GM18868 (cell line): ENCODE results near the gene RNASEH2A.
A peak's percentile ranks its signal among the peaks of the same experiment; 100 is the strongest.

Experiments
- ATAC-seq: cut with Tn5 transposase; IDR thresholded peaks from one replicate; pipeline ENCODE4 v1.9.1; 2021; ENCODE audit warnings: mild to moderate bottlenecking, moderate library complexity; ENCODE audit not compliant: unreplicated experiment

RNASEH2A gene

DNA sequence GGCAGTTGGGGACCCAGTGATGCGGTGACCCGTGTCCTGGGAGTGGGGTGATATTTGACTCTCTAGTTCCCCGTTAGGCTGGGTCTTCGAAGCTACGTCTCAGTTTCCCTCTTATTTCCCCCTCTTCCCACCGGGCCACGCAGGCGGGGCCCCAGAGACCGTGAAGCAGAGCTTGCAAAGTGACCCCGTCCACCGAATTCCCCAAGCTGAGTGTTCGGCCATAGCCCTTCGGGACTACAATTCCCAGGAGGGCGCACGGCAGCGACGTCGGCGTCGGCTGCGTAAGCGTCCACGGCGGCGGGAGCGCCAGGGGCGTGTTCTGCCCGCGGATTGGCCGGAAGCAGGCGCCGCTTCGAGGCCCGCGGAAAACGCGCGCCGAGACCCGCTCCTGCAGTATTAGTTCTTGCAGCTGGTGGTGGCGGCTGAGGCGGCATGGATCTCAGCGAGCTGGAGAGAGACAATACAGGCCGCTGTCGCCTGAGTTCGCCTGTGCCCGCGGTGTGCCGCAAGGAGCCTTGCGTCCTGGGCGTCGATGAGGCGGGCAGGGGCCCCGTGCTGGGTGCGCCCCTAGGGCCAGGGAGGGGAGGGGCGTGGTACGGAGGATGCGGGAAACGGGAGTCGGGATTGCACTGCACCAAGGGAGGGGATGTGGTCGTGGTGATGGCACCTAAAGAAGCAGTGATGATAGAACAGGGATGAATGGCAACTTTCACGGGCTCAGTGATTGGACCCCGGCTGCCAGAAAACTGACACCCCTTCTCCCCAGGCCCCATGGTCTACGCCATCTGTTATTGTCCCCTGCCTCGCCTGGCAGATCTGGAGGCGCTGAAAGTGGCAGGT is at the start of gene RNASEH2A:
RNASEH2A (plus strand) TSS at position 343 of the 840 bp plus-strand sequence; CDS start at position 433, 90 bp downstream.
- ATAC-seq, result peak; percentile 70

DNA sequence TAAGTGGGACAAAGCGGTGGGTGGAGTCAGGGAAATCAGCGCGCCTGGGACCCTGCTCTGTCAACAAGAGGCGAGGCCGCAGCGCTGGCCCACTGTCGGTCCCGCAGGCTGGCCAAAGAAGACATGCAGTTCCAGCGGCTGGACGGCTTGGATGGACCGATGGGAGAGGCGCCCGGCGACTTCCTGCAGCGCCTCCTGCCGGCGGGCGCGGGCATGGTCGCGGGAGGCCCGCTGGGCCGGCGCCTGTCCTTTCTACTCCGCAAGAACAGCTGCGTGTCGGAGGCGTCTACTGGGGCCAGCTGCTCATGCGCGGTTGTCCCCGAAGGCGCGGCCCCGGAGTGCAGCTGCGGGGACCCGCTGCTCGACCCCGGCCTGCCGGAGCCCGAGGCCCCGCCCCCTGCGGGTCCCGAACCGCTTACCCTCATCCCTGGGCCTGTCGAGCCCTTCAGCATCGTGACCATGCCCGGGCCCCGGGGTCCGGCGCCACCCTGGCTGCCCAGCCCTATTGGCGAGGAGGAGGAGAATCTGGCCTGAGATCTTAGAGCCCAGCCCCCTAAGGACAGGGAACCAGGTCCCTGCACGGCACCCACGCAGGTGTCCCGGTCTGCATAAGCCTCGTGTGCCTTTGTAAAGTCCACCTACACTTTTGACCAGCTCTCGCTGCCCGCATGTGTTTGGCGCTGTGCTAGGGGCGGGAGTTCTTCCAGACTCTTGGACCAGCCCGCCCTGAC is 48.7 kb upstream of the RNASEH2A start:
- ATAC-seq, result no peak

DNA sequence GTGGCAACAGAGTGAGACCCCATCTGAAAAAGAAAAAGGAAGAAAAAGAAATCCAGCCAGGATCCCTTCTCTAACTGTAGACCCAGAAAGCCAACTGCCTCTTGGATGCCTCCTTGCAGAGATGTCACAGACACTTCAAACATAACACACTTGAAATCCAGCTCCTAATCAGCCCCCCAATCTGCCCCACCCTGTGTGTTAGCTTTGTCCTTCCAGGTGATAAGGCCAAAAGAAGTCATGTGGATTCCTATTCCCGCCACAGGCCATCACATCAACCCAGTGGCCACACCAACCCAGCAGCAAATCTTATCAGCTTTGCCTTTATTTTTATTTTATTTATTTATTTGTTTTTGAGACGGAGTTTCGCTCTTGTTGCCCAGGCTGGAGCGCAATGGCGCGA is 46.7 kb upstream of the RNASEH2A start:
- no peak for ATAC-seq

DNA sequence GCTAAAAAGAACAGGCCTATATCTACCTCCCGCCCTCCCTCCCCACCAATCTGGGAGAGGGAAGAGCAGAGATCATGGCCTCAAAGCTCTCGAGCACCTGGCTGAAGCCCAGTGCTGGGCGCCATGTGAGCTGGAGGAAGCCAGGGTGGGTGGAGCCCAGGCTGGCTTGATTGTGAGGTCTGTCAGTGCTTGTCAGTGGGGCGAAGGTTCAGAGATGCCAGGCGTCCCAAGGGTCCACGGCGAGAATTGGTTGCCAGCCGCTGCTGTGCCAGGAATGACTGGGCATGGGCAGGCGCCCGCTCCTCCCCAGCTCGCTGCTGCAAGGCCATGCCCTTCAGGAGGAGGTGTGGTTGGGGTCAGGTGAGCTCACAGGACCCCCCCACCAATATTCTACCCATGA is 43.3 kb upstream of the RNASEH2A start:
- ATAC-seq, result no peak

DNA sequence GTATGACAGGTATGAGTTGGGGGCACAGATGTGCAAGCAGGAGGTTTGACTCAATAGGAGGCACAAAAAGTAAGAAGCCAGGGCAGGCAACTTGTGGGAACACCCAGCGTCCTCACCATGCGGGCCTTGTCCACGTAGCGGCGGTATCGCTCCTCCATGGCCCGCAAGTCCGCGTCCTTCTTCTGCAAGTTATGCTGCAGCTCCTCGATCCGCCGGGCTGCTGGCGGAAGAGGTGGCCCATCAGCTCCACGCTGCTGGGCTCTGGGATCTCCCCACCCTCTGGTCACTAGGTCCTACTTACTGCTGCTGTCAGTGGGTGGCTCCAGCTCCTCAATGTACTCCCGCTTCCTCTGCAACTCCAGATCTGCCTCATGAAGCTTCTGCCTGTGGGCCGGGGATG is 41.7 kb upstream of the RNASEH2A start:
- no peak for ATAC-seq

DNA sequence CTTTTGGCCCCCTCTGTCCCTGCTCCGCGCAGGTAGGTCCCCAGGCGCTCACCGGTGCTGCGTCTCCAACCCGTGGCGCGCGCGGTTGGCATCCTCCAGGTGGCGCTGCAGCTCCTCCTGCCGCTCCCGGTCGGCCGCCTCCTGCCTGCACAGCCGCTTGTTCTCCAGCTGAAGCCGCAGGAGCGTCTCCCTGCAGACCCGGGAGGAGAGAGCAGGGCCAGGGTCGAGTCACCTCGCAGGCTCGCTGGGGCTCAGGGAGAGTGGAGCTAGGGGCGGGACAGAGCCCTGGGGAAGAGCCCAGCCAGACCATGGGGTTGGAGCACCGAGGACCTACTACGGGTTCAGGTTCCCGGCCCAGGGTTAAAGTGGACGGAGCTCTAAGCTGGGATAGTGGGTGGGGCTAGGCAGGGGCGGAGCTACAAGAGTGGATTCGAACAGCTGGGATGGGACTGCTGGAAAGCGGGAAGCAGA is 40.3 kb upstream of the RNASEH2A start:
- no peak for ATAC-seq

DNA sequence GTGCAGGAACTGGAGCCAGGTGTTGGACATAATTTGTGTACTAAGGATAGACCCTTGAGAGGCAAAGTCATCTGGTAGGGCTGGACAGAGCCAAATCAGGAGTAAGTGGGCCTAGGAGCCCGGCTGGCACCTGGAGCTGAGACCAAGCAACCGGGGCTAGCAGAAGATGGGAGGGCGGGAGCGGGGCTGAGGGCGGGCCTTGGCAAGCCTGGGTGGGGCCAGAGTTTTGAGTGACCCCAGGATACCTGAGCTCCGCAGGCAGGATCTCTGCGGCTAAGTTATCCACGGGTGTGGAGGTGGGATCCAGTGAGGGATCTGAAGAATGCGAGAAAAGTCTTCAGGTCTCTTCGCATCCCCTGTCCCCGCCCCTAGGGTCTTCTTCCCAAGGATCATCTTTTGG is 39.2 kb upstream of the RNASEH2A start:
- no peak for ATAC-seq

DNA sequence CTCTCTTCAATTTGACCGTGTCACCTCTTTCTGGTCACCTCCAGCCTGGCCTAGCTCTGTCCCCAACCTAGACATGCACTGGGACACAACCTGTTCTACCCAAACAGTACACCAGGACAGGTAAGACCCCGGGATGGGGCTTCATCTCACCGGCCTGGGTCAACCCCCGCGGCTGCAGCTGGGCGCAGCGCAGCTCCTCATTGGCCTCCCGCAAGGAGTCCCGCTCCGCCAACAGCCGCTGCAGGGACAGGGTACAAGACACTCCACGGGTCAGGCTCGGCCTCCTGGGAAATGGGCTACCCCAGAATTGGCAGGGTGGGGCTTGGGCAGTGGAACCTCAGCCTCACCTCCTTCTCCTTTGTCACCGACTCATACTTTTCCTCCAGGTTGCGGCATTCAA is 38.7 kb upstream of the RNASEH2A start:
- ATAC-seq, result no peak

DNA sequence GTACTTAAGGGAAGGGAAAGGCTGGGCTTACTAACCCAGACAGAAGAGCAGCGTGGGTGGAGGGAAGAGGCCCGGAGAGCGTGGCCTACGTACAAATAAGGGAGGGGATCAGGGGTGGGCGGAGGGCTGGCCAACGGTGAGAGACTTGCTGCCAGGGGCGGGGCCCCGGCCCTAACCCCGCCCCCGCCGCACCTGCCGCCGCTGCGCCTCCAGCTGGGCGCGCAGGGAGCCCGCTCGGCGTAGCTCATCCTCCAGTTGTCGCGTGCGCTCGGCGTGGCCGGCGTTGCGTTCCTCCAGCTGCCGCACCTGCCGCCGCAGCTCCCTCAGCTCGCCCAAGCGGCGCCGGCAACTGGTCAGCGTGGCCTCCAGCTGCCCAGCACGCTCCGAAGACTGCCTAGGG is 36.7 kb upstream of the RNASEH2A start:
- no peak for ATAC-seq

DNA sequence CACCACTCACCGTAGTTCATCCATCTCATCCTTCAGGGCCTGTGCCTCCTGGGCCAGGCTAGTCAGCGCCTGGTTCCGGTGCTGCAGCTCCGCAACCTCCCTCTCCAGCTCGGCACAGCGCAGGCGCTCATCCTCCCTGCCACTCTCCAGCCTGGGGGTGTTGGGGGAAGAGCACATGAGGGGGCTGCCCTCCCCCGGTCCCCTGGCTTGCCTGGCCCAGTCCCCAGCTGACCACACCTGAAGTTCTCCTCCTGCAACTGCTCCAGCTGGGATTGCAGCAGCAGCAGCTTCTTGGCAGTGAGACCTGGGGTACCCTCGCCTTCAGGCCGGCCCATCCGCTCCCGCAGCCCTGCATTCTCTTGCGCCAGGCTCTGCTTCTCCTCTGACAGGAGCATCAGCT is 35.5 kb upstream of the RNASEH2A start:
- ATAC-seq, result no peak

DNA sequence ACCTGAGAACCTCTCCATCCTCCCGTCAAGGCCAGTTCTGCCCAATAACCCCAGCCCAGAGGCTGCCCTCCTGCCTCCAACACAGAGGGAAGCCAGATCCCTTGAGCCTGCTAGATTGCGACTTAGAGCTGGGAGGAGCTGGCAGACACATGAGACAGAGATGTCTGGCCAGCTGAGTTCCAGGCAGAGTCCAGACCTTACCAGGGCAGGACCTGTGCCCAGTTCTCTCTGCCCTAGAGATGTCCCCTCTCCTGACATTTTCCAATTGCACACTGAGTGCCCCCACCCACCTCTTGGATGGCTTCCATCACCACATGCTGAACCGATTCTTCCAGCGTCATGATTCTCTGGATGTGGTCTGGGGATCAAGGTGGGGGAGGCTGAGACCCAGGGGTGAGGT is 34.1 kb upstream of the RNASEH2A start:
- no peak for ATAC-seq

DNA sequence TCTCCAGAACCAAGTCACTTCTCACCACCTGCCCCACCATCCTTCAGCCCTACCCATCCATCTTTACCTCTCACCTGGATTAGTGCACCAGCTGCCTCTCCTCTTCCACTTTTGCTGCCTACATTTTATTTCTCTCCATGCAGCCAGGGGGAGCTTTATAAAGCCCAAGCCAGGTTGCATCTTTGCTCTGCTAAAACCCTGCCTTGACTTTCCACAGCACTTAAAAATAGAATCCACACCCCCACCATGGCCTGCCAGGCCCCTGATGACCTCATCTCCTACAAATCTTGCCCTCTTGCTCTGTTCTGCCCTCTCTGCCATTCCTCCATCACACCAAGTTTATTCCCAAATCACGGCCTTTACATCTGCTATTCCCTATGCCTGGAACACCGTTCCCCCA is 32.8 kb upstream of the RNASEH2A start:
- ATAC-seq, result no peak

DNA sequence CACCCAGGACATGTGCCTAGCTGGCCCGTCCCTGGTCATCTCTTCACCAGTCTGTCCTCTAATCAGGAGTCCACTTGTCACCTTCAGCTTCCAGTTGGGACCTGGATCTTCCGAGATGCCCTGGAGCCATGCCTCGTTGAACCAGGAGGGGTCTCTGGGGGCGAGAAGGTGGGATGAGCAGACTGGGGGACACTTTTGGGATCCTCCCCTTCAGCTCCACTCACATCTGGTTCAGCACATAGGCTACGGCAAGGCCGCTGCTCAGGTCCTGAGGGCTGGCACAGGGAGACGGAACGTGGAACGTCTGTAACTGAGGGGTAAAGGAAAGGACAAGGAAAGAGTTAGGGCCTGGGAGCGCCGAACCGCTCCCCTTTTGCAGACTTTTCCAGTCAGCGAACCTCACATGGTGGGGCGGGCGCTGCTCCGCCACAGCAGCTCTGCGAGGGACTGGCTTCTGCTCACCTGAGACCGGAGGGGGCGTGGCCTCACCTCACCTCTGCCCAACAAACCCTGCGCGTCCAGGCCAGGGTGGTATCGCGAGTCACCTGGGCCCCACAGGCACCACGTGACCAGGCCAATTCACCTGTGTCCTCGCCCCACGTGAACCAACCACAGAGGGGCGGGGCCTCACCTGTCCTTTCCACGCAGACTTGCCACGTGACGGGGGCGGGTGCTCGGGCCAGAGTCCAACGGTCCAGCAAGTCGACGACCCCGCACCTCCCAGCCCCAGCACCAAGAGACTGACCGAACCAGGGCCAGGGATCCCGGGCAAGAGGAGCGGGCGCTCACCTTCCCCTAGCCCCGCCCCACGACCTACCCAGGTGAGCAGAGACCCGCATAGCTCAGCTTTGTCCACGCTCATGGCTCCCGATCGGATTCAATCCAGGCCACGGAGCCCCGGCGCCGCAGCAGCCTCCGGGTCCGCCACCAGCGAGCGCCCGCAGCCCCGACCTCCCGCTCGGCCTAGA is 31.5 kb upstream of the RNASEH2A start, which contains the start of gene HOOK2:
HOOK2 (minus strand) TSS at position 965 of the 968 bp plus-strand sequence; CDS start at position 862, 103 bp downstream.
- no peak for ATAC-seq

DNA sequence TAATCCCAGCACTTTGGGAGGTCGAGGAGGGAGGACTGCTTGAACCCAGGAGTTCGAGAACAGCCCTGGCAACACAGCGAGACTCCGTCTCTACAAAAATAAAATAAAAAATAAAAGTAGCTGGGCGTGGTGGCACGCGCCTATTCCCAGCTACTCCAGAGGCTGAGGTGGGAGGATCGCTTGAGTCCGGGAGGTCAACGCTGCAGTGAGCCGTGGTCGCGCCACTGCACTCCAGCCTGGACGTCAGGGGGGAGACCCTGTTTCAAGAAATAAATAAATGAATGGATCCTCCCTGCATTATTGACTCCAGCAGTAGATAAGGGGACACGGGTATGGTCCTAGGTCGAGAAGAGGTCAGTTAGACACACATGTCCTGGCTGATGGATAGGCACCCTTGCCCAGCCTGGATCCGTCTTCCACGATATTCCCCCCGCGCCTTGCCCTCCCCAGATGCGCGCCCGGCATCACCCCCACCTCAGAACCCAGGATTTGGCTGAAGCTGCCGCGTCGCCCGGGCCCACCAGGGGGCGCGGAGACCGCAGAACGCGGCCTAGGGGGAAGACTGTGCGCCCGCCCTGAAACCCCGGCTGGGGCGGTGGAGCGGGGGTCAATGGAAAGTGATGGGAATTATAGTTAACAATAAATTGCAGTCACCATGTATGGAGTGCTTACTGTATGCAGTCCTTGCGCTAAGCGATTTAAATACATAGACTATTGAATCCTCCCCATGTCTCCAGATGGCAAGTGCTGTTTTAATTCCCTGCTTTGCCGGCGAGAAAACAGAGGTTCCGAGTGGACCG is 29.0 kb upstream of the RNASEH2A start:
- peak; percentile 35 for ATAC-seq

DNA sequence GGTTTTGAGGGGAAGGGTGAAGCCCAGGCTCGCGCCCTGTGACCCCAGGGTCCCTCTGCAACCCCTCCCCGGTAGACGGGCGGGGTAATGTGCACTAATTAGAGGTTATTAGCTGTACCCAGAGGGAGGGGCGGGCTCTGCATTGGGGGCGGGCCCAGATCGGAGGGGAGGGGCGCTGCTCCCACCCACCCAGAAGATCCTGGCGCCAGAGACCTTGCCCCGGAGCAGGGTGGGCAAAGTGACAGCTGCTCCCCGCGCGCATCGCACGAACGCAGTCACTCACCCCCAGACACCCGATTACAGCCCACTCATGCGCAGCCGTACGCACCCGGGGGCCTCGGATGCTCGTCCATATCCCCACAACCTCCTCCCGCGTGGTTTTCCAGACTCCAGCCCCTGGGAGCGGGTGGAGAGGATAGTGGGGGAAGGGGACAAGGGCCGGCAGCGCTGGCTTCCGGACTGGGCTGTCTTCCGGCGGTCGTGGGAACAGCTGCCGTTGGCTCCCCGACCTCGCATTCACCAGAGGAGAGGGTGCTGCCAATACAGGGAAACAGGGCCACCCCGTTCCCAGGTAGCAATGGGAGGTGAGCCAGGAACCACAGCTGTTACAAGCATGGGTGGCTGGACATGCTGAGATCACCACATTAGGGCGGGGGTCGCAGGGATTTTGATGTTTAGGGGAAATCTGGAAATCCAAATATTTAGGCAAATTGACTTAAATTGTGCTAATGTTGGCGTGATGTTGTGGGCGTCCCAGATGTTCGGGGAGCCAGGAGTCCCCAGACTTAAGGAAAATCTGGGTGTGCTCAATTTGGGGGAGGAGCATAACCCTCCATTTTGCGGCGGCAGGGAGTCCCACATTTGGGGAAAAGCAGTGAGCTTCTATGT is 28.1 kb upstream of the RNASEH2A start:
- ATAC-seq, result no peak

DNA sequence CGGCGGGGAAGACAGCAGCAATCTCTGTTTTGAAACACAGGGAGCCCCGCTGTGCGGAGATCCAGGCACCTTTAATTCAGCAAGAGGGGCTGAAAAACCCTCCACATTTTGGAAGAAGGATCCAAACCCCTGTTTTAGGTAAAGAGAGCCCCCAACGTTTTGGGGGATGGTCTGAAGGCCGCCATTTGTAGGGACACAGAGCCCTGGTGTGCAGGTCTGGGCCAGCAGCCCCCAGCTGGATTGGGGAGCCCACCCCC is 27.6 kb upstream of the RNASEH2A start:
- no peak for ATAC-seq

DNA sequence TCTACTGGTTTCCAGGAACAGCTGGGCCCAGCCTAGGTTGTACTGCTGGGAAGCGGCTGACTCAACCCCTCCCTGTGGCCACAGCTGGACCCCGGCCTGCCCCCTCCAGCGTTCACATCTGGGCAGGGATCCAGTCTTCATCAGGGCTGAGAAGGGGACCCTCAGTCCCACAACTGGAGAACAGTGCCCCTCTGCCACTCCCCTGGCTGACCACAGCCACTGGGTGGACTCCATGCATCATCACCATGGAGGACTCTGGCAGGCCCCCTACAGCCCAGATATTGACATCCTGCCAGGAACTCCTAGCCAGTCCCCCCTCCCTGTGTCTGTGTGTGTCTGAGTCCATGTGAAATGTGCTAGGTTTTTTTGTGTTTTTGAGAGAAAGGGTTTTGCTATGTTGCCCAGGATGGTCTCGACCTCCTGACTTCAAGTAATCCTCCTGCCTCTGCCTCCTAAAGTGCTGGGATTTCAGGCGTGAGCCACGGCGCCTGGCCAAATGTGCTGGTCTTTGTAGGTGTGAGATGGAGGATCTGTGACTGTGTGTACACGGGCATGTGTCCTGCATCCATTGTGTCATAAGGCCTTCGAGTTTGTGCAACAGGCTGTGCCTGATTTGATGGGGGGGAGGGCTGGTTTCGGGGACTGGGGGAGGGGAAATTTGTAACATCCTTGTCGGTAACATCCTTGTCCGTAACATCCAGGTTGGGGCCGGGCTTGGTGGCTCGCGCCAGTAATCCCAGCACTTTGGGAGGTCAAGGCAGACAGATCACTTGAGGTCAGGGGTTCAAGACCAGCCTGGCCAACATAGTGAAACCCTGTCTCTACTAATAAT is 27.0 kb upstream of the RNASEH2A start:
- no peak for ATAC-seq

DNA sequence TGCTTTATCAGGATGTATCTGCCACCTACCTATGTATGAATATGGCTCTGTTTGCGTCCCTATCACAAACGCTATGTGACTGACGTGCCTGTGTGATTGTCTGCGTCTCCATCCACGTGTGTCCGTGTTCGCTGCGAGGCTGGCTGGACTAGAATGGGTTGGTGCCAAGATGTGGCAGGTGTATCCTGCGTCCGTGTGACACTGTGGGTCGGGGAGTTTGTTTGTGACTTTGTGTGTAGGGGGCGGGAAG is 24.3 kb upstream of the RNASEH2A start:
- no peak for ATAC-seq
